Loucy (cell line): ENCODE data around the gene RPS6KB2.

ENCODE experiments used
- EZH2phosphoT487 ChIP-seq: fragments of 200-600 bp; IDR thresholded peaks from 2 replicates; pipeline ENCODE4 v1.6.1; 2018; ENCODE audit warnings: antibody characterized with exemption, mild to moderate bottlenecking, moderate library complexity, borderline replicate concordance
- TF ChIP-seq, protein P1 (sequence below): fragments of 200-600 bp; sonication (generic); conservative IDR thresholded peaks from 2 replicates; pipeline ENCODE4 v1.5.1; 2014; ENCODE audit warnings: mild to moderate bottlenecking, antibody characterized with exemption, low read length

DNA sequence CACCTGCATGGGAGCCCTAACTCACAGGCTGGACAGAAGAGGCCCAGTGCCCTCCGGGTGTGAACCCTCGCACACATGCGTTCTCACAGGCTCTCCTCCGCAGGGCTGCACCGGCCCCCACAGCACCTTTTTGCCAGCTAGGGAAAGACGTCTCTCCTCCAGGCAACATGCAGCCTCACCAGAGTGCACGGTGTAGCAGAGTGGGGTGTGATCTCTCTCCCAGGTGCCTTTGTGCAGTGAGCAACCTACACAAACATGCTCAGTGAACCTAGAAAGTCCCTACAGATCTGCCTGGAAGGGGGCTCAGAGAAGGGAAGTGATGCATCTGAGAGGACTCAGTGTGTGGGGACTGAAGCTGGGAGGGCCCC, 16.5 kb upstream of the RPS6KB2 start:
- TF ChIP-seq, protein P1, sequence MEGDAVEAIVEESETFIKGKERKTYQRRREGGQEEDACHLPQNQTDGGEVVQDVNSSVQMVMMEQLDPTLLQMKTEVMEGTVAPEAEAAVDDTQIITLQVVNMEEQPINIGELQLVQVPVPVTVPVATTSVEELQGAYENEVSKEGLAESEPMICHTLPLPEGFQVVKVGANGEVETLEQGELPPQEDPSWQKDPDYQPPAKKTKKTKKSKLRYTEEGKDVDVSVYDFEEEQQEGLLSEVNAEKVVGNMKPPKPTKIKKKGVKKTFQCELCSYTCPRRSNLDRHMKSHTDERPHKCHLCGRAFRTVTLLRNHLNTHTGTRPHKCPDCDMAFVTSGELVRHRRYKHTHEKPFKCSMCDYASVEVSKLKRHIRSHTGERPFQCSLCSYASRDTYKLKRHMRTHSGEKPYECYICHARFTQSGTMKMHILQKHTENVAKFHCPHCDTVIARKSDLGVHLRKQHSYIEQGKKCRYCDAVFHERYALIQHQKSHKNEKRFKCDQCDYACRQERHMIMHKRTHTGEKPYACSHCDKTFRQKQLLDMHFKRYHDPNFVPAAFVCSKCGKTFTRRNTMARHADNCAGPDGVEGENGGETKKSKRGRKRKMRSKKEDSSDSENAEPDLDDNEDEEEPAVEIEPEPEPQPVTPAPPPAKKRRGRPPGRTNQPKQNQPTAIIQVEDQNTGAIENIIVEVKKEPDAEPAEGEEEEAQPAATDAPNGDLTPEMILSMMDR, result no peak
- TF ChIP-seq EZH2phosphoT487, result no peak
